ENCODE measurements around the gene FMO5.
A peak's percentile ranks its signal among the peaks of the same experiment; 100 is the strongest.
"Not testable (repeated sequence)": the region's sequence is repeated elsewhere in the genome, so short reads cannot be mapped to it uniquely, and the experiment has no call there.

Gene FMO5

DNA sequence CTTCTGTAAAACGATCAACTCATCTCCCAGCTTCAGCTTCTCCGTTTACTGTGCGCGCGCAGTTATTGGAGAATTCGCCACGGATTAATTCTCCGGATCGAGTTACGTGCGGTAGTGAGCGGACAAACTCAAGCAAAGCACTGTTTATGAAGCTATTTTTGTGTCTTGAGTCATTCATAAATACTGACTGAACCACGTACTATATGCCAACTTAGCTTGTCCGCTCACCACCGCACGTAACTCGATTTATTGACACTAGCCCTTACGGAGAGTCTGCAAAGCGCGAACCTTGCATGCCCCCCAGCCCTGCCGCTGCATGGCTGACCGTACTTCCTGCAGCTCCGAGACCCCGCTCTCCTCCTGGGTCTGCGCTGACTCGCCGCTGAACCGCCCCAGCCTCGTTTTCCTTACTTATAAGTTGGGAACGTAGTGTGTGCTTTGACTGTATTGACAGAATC, 18.1 kb upstream of the FMO5 start:
- Histone ChIP-seq H3K36me3 (peaks cover 0 to 24% (median 9%) of the 10 kb centered on the region in 11 experiments; a peak in 10 of 22 replicates), H3K4me1 (peaks cover 38 to 51% (median 46%) of the 10 kb centered on the region in 10 experiments), H3K27me3 (no peaks in the 10 kb centered on the region), H3K4me3 (peak overlapping the region; percentile 85 to 99 (median 92)), H3K4me2 (peak overlapping the region; percentile 69 to 99 (median 89)), H3K27ac (peak overlapping the region in 10 of 11 experiments; percentile 90 to 99 (median 98); a peak in 21 of 22 replicates), H4K20me1 (peaks cover 0 to 53% (median 45%) of the 10 kb centered on the region in 11 experiments; a peak in 18 of 22 replicates), H3K9me3 (replicated peaks in 1 of 11) (peaks cover 0 to 15% (median 9%) of the 10 kb centered on the region in 11 experiments; a peak in 8 of 22 replicates), H3K9ac (peak overlapping the region; percentile 91 to 99 (median 97))
- no peak for TF ChIP-seq Cebpa-rat (IDR thresholded peaks at IDR 0.05)

DNA sequence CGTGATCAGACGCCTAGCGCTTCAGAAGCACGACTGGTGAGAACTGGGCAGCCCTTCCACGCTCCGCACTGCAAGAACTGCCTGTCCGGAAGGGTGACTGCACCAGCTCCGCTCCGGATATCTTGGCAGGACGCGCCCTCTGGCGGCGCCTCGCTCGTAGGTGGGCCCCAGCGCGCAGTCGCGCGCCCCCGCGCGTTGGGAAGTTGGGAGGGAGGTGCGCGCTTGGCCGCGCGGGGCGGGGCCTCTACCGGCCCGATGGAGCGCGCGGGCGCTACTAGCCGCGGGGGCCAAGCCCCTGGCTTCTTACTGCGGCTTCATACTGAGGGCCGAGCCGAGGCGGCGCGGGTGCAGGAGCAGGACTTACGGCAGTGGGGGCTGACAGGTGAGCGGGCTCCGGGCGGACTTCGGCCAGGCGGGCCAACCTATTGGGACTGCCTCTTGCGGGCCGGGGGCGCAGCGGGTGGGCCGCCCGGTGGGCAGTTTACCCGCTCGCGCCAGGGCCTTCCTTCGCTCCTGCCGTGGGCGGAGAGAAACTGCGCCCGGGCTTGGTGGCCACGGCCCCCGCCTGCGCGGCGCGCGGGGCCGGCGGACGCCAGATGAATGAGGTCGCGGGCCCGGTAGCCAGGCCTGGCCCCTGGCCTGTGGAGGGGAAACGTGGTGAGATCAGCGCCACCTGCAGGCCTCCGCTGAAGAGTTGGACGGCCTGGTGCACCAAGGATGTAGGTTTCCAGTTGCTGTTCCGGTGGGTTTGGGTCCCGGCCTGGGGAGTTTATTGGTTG, 17.5 kb upstream of the FMO5 start, which contains the start of gene CHD1L:
TSS of gene CHD1L (plus strand) at position 236 of the 779 bp plus-strand sequence. CDS start at position 256, 20 bp downstream.
- peaks cover 0 to 10% (median 3%) of the 10 kb centered on the region in 11 experiments; a peak in 11 of 22 replicates for H3K9me3 ChIP-seq (replicated peaks in 1 of 11)
- peak within 1 kb of the TSS; percentile 84 to 99 (median 97) for H3K27ac ChIP-seq
- peaks cover 36 to 48% (median 42%) of the 10 kb centered on the region in 10 experiments for H3K4me1 ChIP-seq
- peak within 1 kb of the TSS; percentile 91 to 99 (median 97) for H3K9ac ChIP-seq
- peak within 1 kb of the TSS; percentile 85 to 99 (median 92) for H3K4me3 ChIP-seq
- H3K36me3 ChIP-seq = peaks cover 0 to 18% (median 8%) of the 10 kb centered on the region in 11 experiments; a peak in 10 of 22 replicates
- H3K4me2 ChIP-seq = peak within 1 kb of the TSS; percentile 69 to 99 (median 89)
- no peak for TF ChIP-seq Cebpa-rat (IDR thresholded peaks at IDR 0.05)
- H3K27me3 ChIP-seq = no peaks in the 10 kb centered on the region
- H4K20me1 ChIP-seq = peaks cover 0 to 47% (median 42%) of the 10 kb centered on the region in 11 experiments; a peak in 18 of 22 replicates

GRCh38 chr1:147241934-147242448, 16.9 kb upstream of the FMO5 start:
- Histone ChIP-seq H3K9me3 (replicated peaks in 1 of 11) (peaks cover 5 to 14% (median 7%) of the 10 kb centered on the region in 11 experiments), H3K4me1 (peaks cover 29 to 42% (median 36%) of the 10 kb centered on the region in 10 experiments), H3K27me3 (no peaks in the 10 kb centered on the region), H3K4me2 (peak overlapping the region; percentile 63 to 93 (median 82)), H4K20me1 (peaks cover 0 to 40% (median 35%) of the 10 kb centered on the region in 11 experiments; a peak in 18 of 22 replicates), H3K27ac (peak overlapping the region in 9 of 11 experiments; percentile 51 to 99 (median 97); a peak in 16 of 22 replicates), H3K9ac (peak overlapping the region; percentile 36 to 99 (median 97); a peak in 20 of 22 replicates), H3K4me3 (peak overlapping the region; percentile 85 to 99 (median 92)), H3K36me3 (peaks cover 0 to 16% (median 8%) of the 10 kb centered on the region in 11 experiments; a peak in 10 of 22 replicates)
- TF ChIP-seq Cebpa-rat (IDR thresholded peaks at IDR 0.05) = no peak

- not testable (repeated sequence) for H3K4me2 ChIP-seq, H3K9ac ChIP-seq, H3K27ac ChIP-seq, H3K27me3 ChIP-seq, H3K4me3 ChIP-seq
- peaks cover 15 to 24% (median 20%) of the 10 kb centered on the region in 10 experiments for H3K4me1 ChIP-seq
- peaks cover 0 to 22% (median 21%) of the 10 kb centered on the region in 11 experiments; a peak in 18 of 22 replicates for H4K20me1 ChIP-seq
- H3K9me3 ChIP-seq (replicated peaks in 1 of 11) = peaks cover 22 to 26% (median 24%) of the 10 kb centered on the region in 11 experiments
- H3K36me3 ChIP-seq = peaks cover 0 to 15% (median 5%) of the 10 kb centered on the region in 11 experiments; a peak in 7 of 22 replicates
Measured at GRCh38 chr1:147240131-147240721, 15.1 kb upstream of the FMO5 start.

DNA sequence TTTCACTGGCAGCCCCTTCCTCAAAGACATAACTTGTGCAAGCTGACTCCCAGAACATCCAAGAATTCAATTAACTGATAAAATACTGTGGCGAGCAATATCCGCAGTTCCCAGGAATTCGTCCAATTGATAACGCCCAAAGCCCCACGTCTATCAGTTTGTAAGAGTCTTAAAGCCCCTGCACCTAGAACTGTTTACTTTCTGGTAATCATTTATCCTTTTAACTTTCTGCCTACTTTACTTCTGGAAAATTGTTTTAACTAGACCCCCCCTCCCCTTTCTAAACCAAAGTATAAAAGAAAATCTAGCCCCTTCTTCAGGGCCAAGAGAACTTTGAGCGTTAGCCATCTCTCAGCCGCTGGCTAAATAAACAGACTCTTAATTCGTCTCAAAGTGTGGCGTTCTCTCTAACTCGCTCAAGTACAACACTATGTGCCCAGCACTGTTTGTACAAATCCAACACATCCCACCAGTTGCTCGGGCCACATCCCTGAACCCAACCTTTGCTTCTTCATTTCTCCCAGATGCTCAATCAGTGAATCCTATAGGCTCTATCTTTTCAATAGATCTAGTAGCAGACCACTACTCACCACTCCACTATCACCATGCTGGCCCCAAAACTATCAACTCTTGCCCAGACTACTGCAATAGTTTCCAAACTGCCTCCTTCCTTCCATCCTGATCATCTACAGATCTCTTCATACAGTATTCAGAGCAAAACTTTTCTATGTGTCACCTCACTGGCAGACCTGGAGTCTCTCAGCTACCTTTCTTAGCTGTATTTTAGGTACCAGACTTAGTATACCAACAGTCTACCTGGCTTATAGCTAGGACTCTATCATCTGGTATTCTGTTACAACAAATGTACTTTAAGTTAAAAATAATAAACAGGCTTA, 14.0 kb upstream of the FMO5 start:
- peaks cover 0 to 12% (median 10%) of the 10 kb centered on the region in 11 experiments; a peak in 17 of 22 replicates for H4K20me1 ChIP-seq
- no peak overlapping the region for H3K4me3 ChIP-seq
- TF ChIP-seq Cebpa-rat (IDR thresholded peaks at IDR 0.05) = no peak
- H3K4me2 ChIP-seq = no peak overlapping the region
- H3K27me3 ChIP-seq = no peaks in the 10 kb centered on the region; a peak in 1 of 22 replicates
- no peak overlapping the region for H3K27ac ChIP-seq
- peaks cover 6 to 14% (median 10%) of the 10 kb centered on the region in 10 experiments for H3K4me1 ChIP-seq
- peaks cover 0 to 11% (median 0%) of the 10 kb centered on the region in 11 experiments; a peak in 3 of 22 replicates for H3K36me3 ChIP-seq
- peaks cover 29 to 37% (median 34%) of the 10 kb centered on the region in 11 experiments for H3K9me3 ChIP-seq (replicated peaks in 1 of 11)
- H3K9ac ChIP-seq = no peak overlapping the region

- Histone ChIP-seq H4K20me1 (peaks cover 0 to 3% (median 1%) of the 10 kb centered on the region in 11 experiments; a peak in 13 of 22 replicates), H3K27ac (no peak overlapping the region), H3K4me2 (no peak overlapping the region), H3K9me3 (replicated peaks in 1 of 11) (peaks cover 29 to 39% (median 37%) of the 10 kb centered on the region in 11 experiments), H3K27me3 (no peaks in the 10 kb centered on the region; a peak in 1 of 22 replicates), H3K4me1 (peaks cover 6 to 9% (median 6%) of the 10 kb centered on the region in 10 experiments; a peak in 18 of 20 replicates), H3K4me3 (no peak overlapping the region), H3K36me3 (peaks cover 0 to 11% (median 0%) of the 10 kb centered on the region in 11 experiments; a peak in 3 of 22 replicates), H3K9ac (no peak overlapping the region)
- no peak for TF ChIP-seq Cebpa-rat (IDR thresholded peaks at IDR 0.05)
Measured at GRCh38 chr1:147238053-147238902, 13.1 kb upstream of the FMO5 start.
